HG02973 (cell line): ENCODE data around the gene AK8.

ENCODE experiments used
- ATAC-seq: cut with Tn5 transposase; IDR thresholded peaks from one replicate; pipeline ENCODE4 v1.9.1; 2021; ENCODE audit warnings: moderate library complexity; ENCODE audit not compliant: unreplicated experiment

AK8 gene

GRCh38 chr9:132800038-132800648, 77.9 kb downstream of the AK8 start:
- ATAC-seq, result no peak

DNA sequence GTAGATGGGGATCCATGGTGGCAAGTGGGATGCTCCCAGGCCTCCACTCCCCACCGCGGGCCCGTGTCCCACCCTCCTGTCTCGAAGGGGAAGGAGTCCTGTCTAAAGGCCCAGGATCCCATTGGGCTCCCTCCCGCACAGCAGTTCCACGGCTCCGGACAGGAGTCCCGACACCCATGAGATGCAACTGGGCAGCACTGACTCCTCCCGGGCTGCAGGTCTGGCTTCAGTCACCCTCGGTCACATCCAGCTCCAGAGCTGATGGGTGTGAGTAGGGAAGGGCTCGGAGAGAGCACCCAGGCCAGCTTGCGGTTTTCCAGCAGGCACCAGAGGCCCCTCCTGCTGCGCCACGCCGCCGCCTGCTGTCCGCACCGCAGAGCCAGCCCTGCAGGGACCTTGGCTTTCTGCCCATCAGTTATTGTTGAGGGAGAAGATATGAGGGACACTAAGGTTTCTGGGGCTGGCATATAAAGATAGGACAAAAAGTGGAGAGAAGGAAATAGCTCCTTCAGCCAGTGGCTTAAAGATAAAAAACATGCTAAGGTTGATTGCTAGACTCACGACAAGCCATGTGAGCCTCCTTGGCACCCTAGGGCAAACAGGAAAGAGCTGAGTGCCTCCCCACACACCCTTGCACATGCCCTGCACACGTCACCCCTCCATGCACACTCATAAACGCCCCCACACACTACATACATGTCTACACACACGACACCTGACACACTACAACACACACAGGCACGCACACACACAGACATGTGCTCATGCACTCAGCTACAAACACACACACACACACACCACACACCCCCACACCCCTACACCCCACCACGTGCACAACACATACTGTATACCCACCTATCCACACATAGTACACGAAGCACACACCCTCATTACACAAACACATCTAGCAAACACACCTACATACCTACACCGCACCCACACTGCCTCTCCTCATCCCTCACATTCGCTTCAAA, 79.0 kb downstream of the AK8 start:
- no peak for ATAC-seq

- ATAC-seq, result no peak
Measured at GRCh38 chr9:132797861-132798659, 80.0 kb downstream of the AK8 start.

DNA sequence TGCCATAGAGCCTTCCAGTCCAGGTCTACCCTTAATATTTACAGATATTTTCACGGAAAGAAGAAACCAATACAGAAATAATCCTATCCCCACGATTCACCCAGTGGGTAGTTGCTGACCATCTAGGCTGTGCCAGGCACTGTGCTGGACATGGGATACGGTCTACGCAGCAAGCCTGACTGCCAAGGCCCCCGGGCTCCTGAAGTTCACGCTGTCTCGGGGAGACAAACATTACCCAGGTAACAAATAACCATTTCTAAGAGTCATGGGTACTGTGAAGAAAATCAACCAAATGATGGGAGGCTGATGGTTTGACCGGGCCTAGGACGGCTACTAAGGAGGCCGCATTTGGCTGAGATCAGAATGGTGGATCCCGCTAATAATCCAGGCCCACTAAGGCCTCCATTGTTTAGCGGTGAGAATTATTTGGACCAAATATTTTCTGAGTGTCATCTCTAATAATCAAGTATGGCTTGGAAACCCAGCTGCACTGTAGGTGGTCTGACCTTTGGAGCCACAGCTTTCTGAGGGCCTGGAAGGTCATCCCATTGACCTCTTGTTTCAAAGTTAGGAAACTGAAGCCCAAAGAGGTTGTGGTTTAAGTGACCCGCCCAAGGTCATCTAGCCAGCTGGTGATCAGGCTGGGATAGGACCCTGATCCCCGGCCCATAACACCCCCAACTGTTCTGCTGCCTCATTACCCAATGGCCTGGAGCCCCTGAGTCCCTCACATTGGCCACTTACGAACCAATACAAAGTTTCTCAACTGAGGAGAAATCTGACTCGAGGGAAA, 82.4 kb downstream of the AK8 start:
- ATAC-seq, result no peak

- no peak for ATAC-seq
Measured at GRCh38 chr9:132794730-132795380, 83.2 kb downstream of the AK8 start.

- no peak for ATAC-seq
Measured at GRCh38 chr9:132793606-132794580, 84.2 kb downstream of the AK8 start.

DNA sequence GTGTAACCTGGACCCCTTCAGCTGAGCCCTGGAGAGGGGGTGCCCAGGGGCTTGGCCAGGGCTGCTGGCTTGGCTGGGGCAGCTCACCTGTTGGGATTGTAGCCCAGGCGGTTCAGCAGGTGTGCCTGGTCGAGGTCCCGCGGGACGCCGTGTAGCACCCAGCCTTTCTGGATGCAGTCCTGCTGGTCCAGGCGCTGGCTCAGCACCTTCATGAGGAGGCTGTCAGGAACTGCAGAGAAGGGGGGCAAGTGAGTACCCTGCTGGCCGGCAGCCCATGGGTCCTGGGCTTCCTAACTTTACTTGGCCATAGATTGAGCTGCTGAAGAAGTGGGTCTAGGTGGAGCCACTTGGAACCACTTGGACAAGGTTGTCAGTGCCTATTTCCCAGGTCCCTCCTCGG, 85.5 kb downstream of the AK8 start:
- no peak for ATAC-seq

GRCh38 chr9:132791699-132792240, 86.3 kb downstream of the AK8 start:
- no peak for ATAC-seq

GRCh38 chr9:132789719-132790118, 88.4 kb downstream of the AK8 start:
- no peak for ATAC-seq

DNA sequence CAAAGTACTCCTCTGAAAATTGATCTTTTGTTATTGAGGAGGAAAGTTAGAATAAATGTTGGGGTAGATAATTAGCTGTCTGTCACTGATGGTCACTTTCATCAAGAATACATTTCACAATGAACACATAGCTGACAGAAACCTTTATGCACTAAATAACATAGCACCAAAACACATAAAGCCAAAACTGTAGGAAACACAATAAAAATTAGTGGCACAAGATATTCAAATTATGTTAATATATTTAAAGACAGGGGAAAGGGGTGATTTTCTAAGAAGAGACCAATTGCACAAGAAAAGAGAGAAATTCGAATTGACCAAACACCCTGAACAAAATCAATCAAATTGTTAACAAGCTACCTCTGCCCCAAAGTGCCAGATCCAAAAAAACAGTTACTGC, 89.7 kb downstream of the AK8 start:
- no peak for ATAC-seq

- no peak for ATAC-seq
Measured at GRCh38 chr9:132787748-132788159, 90.3 kb downstream of the AK8 start.

DNA sequence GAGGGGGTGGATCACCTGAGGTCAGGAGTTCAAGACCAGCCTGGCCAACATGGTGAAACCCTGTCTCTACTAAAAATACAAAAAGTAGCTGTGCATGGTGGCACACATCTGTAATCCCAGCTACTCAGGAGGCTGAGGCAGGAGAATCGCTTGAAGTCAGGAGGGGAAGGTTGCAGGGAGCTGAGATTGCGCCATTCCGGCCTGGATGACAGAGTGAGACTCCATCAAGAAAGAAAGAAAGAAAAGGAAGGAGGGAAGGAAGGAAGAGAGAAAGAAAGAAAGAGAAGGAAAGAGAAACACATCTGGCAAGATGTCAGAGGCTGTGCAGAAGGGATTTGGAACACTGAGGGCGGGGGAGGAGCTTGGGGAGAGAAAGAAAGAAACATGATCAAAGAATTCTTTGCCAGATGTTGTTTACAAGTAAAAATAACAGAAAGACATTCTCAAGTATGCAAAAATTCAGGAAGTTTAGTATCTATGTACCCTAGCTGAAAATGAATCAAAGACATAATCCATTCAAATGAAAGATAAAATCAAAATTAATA, 93.7 kb downstream of the AK8 start:
- ATAC-seq, result no peak

GRCh38 chr9:132783006-132783405, 95.1 kb downstream of the AK8 start:
- no peak for ATAC-seq

- ATAC-seq, result no peak
Measured at GRCh38 chr9:132782037-132782436, 96.0 kb downstream of the AK8 start.

- no peak for ATAC-seq
Measured at GRCh38 chr9:132780230-132781007, 97.7 kb downstream of the AK8 start.

DNA sequence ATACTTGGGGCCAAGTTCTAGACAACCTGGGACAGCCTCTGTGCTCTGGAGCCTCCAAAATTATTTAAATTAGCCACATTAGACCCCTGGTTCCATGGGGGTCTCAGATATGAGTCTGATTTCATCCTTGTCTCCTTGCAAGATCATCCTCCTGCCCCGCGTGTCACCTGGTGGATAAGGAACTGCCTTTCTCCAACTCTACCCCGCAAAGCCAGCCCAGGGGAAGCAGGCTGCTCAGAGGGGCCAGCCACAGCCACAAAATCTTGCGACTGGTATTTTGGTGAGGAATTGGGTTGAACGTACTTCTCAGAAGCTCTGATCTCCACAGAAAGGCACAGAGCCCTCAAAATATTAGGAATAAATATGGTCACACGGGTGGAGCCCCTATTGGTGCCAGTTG, 101.2 kb downstream of the AK8 start:
- ATAC-seq, result no peak

DNA sequence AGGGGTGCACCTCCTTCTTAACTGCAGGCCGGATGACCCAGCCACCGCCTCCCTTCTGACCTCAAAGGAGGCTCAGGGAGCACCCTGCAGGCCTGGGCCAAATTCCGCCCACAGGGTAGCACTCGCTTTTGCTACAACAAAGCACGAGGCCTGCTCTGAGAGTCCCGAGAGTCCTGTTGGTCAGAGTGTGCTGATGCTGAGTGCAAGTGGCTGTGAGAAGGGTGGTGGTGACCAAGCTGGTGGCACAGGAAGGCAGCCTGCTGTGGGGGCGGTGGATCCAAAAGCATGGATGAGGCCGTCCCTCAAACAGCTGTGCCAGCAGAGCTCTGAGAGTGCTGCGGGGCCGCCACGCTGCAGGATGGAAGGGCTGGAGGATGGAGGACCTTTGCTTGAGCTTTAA, 101.8 kb downstream of the AK8 start:
- no peak for ATAC-seq

GRCh38 chr9:132775720-132776119, 102.4 kb downstream of the AK8 start:
- ATAC-seq, result no peak
